ENCODE results near the gene MAFB.

DNA sequence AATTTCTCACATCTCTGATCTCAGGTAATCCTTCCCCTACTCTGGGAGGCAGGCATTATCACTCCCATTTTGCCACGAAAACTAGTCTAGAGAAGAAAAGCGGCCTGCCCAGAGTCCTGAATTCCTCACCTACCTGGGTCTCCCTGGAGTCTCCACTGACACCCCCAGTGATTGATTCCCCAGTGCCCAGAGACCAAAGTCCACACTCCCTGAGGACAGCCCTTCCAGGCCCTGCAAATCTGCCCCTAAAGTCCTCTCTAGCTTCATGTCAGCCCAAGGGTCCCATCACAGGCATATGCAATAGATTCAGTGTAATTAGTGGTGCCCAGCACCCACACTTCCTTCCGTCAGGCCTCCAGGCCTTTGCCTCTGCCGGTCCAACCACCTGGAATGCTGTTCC lies 47.2 kb downstream of the MAFB start:
- TF ChIP-seq, protein P1, sequence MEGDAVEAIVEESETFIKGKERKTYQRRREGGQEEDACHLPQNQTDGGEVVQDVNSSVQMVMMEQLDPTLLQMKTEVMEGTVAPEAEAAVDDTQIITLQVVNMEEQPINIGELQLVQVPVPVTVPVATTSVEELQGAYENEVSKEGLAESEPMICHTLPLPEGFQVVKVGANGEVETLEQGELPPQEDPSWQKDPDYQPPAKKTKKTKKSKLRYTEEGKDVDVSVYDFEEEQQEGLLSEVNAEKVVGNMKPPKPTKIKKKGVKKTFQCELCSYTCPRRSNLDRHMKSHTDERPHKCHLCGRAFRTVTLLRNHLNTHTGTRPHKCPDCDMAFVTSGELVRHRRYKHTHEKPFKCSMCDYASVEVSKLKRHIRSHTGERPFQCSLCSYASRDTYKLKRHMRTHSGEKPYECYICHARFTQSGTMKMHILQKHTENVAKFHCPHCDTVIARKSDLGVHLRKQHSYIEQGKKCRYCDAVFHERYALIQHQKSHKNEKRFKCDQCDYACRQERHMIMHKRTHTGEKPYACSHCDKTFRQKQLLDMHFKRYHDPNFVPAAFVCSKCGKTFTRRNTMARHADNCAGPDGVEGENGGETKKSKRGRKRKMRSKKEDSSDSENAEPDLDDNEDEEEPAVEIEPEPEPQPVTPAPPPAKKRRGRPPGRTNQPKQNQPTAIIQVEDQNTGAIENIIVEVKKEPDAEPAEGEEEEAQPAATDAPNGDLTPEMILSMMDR (IDR thresholded peaks at IDR 0.05) = no peak
- TF ChIP-seq POLR2A (IDR thresholded peaks at IDR 0.05) = no peak
